Neural cell (in vitro differentiated cells): ENCODE data around the gene HES6.

Source experiments
- EP300 ChIP-seq: fragments of 450-650 bp; conservative IDR thresholded peaks from 2 replicates; pipeline ENCODE4 v1.6.1; 2014; ENCODE audit warnings: antibody characterized with exemption, mild to moderate bottlenecking, moderate library complexity; ENCODE audit not compliant: poor library complexity, severe bottlenecking
- EZH2 ChIP-seq: fragments of 200-600, 300-800 bp; shearing (Covaris generic), sonication (generic); IDR thresholded peaks from 2 replicates; pipeline ENCODE4 v1.6.1; 2014; ENCODE audit warnings: antibody characterized with exemption, low read length, borderline replicate concordance, mild to moderate bottlenecking; ENCODE audit not compliant: insufficient read depth, poor library complexity, severe bottlenecking
- POLR2AphosphoS5 ChIP-seq: IDR thresholded peaks from 2 replicates; pipeline ENCODE4 v1.6.1; 2012
- RAD21 ChIP-seq: fragments of 450-650 bp; conservative IDR thresholded peaks from 2 replicates; pipeline ENCODE4 v1.6.1; 2014; ENCODE audit warnings: antibody characterized with exemption, mild to moderate bottlenecking, moderate library complexity
- TF ChIP-seq, protein P1 (sequence below): IDR thresholded peaks from 2 replicates; pipeline ENCODE4 v1.6.1; 2012; ENCODE audit warnings: borderline replicate concordance
- TF ChIP-seq, protein P2 (sequence below): fragments of 450-650 bp; IDR thresholded peaks from 2 replicates; pipeline ENCODE4 v1.5.1; 2014; ENCODE audit warnings: antibody characterized with exemption, mild to moderate bottlenecking, moderate library complexity; ENCODE audit not compliant: poor library complexity, severe bottlenecking

DNA sequence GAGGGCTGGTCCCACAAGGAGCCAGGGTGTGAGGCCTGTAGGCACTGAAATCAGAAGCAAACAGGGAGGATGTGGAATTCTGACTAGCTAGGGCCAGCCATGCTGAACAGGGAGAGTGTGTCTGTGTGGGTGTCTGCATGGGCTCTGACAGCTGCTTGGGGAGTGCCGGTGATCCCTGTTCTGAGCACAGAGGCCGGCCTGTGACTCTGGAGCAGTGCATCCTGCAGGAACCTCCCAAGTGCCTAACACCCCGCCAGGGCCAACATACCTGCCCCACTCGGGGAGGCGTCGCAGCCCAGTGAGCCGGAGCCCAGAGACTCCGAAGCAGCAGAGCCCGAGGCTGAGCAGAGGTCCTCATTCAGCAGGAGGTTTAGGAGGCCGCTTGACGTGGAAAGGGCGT, 11.5 kb upstream of the HES6 start:
- TF ChIP-seq EZH2 (no peak), EP300 (no peak), POLR2AphosphoS5 (no peak), RAD21 (no peak)
- TF ChIP-seq, protein P1, sequence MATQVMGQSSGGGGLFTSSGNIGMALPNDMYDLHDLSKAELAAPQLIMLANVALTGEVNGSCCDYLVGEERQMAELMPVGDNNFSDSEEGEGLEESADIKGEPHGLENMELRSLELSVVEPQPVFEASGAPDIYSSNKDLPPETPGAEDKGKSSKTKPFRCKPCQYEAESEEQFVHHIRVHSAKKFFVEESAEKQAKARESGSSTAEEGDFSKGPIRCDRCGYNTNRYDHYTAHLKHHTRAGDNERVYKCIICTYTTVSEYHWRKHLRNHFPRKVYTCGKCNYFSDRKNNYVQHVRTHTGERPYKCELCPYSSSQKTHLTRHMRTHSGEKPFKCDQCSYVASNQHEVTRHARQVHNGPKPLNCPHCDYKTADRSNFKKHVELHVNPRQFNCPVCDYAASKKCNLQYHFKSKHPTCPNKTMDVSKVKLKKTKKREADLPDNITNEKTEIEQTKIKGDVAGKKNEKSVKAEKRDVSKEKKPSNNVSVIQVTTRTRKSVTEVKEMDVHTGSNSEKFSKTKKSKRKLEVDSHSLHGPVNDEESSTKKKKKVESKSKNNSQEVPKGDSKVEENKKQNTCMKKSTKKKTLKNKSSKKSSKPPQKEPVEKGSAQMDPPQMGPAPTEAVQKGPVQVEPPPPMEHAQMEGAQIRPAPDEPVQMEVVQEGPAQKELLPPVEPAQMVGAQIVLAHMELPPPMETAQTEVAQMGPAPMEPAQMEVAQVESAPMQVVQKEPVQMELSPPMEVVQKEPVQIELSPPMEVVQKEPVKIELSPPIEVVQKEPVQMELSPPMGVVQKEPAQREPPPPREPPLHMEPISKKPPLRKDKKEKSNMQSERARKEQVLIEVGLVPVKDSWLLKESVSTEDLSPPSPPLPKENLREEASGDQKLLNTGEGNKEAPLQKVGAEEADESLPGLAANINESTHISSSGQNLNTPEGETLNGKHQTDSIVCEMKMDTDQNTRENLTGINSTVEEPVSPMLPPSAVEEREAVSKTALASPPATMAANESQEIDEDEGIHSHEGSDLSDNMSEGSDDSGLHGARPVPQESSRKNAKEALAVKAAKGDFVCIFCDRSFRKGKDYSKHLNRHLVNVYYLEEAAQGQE = no peak
- TF ChIP-seq, protein P2, sequence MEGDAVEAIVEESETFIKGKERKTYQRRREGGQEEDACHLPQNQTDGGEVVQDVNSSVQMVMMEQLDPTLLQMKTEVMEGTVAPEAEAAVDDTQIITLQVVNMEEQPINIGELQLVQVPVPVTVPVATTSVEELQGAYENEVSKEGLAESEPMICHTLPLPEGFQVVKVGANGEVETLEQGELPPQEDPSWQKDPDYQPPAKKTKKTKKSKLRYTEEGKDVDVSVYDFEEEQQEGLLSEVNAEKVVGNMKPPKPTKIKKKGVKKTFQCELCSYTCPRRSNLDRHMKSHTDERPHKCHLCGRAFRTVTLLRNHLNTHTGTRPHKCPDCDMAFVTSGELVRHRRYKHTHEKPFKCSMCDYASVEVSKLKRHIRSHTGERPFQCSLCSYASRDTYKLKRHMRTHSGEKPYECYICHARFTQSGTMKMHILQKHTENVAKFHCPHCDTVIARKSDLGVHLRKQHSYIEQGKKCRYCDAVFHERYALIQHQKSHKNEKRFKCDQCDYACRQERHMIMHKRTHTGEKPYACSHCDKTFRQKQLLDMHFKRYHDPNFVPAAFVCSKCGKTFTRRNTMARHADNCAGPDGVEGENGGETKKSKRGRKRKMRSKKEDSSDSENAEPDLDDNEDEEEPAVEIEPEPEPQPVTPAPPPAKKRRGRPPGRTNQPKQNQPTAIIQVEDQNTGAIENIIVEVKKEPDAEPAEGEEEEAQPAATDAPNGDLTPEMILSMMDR = no peak
